GM21723 (cell line): ENCODE data around the gene APPL2.

ENCODE experiments used
- ATAC-seq: cut with Tn5 transposase; IDR thresholded peaks from one replicate; pipeline ENCODE4 v1.9.1; 2021; ENCODE audit warnings: mild to moderate bottlenecking, moderate library complexity; ENCODE audit not compliant: unreplicated experiment

The APPL2 gene

DNA sequence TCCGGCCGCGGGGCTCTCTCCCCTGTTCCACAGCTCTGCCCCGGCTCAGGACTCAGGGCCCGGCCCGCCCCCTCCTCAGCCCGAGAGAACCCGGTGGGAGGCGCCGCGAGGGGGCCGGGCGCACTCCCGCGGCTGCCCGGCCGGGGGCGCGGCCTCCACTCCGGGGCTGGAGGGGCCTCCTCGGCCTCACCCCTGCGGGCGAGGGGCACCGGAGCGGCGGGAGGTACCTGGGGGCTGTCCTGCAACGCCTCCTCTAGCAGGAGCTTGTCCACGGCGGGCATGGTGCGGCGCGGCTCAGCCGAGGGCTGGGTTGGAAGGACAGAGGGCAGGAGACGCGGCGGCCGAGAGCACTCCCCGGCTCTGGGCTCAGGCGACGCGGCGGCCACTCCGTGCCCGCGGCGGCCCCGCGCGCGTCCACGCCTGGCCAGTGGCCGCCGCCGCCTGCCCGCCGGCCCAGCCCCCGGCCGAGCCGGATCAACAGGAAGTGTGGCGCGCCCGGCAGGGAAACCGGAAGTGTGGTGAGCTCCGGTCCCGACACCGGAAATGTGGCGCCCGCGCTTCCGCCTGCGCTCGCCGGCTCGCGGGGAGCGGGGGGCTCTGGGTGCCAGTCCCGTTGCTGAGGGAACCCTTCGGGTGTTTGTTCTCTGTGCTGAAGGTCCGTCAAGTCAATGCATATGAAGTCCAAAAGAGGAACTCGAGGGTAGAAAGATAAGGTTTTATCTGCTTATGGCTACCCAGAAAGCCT, at the start of gene APPL2:
APPL2 (minus strand) TSS at position 443 of the 745 bp plus-strand sequence; CDS start at position 281, 162 bp downstream.
- ATAC-seq: peak; percentile 85

- ATAC-seq: no peak
Observed at GRCh38 chr12:105285378-105285777, 49.4 kb upstream of the APPL2 start.

DNA sequence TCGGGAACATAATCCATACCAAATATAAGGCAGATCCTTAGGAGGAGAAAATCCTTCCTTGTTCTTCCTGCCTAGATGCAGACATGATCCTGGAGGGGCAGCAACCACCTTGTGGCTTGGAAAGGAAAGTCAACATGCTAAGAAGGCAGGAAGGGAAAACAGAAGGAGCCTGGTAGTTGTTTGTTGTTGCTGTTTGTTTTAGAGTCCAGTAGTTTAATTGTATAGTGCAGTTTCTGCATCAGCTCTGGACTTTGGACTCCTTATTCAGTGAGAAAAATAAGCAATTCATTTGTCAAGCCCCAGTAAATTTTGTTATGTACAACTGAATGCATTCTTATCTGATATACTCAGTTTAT, 45.7 kb upstream of the APPL2 start:
- no peak for ATAC-seq

DNA sequence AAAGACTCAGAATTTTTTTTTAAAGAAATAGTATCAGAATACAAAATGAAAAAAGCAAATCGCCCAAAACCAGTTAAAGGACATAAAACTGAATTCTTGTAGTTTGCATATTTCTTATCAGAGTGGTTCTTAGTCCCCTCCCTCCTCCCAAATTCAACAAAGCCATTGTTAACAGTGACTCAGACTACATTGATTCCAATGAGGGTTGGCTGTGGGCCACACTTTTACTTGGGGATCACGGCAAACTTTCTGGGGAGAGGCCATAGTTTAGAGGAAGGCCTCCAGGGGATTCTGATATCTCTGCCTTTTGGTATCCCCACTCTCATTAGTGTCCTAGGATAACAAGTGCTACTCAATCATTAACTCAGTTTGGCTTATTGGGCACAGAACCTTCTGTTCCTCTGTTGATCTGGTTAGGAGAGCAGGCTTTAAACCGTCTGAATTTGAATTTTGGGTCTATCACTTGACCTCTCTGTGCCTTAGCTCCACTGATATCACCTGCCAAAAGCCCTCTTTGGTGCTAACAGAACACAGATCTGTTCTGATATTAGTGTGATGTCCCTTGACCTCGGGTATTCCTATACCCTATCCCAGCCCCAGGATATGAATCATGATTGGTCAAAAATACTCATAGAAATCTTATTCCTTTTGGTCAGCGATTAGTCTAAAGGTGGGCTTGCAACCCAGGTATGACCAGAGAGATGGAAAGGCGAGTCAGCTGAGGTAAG, 45.2 kb upstream of the APPL2 start:
- ATAC-seq: no peak

DNA sequence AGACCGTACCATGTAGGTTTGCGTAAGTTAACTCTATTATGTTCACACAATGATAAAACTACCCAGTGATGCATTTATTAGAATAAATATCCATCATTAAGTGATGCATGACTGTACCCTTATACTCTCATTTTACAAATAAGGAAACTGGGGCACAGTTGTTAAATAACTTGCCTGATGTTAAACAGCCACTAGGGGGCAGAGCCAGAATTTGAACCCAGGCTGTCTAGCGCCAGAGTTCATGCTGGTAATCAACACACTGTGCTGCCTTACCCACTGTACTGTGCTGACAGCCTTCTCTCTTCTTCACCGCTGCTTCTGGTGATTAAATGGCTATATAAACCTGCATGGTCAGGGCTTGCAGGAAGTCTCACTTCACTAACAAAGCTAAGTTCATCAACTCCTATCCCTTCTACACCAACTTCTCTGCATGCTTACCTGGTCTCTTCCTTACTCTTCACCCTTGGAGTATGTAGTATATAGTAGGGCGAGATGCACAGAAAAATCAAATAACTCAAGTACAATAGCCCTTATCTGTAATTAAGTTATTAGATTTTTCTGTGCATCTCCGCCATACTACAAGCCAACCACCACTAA, 43.6 kb upstream of the APPL2 start:
- ATAC-seq: peak; percentile 56

DNA sequence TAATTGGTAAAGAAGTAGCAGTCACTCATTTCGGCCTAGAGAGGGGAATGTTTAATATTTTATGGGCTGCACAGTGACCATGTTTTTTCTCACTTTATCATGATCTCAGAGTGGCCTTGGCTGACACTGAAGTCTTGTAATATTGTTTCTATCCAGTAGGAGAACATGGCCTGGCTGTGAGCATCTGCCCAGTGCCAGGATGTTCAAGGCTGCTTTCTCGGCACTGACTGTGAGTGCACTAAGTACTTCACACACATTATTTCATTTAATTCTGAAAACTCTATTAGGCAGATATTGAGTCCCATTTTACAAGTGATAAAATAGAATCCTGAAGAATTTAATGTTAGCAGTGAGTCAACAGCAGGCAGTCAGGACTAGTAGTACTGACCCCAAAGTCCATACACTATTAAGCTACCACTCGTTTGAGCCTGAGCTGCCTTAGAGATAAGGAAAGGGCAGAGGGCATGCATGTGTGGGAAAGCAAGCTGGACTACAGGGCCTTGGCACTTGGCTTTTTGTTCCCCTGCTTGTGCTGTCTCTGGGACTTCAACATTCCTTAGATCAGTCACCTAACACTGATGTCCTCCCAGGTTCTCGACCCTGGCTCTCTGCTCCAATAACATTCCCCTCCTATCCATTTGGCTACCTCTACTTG, 42.2 kb upstream of the APPL2 start:
- ATAC-seq: no peak

DNA sequence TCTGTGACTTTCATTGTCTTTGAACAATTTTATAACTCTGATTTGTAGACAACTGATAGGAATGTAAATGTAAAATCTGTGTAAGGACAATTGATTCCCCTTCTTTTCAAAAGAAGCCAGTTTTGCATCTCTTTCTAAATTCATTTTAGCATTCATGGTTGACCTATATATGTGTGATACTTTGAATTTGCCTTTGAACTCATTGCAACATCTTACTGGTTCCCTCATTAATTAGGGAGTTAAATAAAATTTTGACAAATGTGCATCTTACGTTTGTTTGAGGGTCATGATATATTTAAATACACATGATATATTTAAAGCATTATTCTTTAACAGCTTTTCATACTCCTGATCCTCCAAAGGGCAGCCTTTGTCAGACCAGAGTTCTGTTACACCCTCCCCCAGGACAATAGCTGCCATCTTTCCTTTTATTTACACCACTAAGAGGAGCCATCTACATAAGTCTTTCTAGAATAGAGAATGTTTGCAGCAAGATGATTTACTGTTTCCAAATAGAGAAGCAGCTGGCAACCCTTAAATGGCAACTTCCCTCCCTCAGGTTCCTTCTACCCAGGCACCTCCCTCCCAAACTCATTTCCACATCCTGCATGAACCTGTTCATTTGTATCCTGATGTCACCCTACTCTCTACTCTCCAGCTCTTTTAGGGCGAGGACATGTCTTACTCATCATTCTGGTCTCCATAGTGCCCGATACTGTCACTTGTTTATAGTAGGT, 40.2 kb upstream of the APPL2 start:
- no peak for ATAC-seq

- no peak for ATAC-seq
Observed at GRCh38 chr12:105274571-105274970, 38.6 kb upstream of the APPL2 start.

- no peak for ATAC-seq
Observed at GRCh38 chr12:105273601-105274000, 37.6 kb upstream of the APPL2 start.

DNA sequence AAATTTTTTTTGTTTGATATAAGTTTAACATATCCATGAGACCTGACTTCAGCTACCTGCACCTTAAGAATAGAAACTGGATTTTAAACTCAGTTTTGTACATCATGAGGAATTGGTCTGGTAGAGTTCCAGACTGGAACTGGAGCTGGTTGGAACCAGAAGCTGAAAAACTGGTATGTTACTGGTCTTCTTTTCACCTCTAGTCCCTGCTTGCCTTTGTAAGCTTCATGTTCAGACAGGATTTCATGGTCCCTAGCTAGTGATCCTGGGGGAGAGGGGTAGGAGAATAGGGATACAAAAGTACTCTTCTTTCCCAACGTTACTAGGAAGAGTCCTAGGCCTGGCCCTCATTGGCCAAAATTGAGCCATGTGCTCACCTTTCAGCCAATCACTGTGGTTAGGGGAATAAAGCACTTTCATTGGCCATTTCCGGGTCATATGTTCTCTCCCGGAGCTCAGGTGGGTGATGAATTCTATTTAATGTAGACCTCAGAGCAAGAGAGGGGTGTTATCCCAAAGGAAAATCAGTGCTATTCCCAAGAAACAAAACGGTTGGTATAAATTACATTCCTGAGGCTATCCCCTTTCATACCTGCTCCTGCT, 36.9 kb upstream of the APPL2 start:
- no peak for ATAC-seq

- no peak for ATAC-seq
Observed at GRCh38 chr12:105272152-105272551, 36.2 kb upstream of the APPL2 start.

GRCh38 chr12:105271364-105271763, 35.4 kb upstream of the APPL2 start:
- ATAC-seq: no peak

DNA sequence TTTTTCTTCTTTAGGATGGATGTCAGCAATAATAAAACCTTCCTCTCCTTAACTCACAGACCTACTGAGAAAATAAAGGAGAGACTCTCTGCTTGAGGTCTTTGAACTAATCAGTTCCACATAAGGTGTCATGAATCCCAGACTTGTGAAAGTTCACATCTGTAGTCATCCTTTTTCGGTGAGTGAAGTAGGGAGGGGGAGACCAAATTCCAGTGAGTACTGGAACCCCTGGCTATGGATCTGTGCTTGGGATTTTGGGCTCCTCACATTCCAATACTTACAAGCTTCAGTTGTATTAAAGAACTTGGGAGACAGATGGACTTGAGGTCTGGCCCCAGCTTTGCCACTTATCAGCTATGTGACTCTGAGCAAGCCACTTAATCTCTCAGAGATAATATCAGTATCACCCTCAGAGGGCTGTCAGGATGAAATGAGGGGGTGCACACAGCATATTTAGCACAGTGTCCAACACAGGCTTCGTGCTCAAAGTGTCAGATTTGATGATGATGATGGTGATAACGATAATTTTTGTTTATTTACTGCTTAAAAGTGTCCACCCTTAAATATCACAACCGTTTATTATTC, 34.8 kb upstream of the APPL2 start:
- ATAC-seq: no peak

DNA sequence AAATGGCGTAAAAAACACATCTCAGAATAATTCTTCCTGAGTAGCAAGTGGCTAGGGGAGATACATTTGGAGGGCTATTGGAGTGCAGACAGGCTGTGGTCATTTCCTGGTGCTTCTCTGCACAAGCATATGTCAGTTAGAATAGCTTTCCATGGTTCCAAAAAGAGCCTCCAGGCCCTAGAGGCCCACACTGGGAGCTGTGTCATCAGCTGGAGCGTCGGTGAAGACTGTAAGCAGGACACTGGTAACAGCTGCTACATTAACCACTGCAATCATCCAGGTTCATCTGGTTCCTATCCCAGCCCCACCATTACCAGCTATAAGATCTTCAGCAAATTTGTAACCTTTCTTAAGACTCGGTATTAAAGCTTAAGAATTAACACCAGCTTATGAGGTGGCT, 31.7 kb upstream of the APPL2 start:
- ATAC-seq: no peak

- ATAC-seq: no peak
Observed at GRCh38 chr12:105264771-105265170, 28.8 kb upstream of the APPL2 start.

GRCh38 chr12:105262461-105263184, 26.6 kb upstream of the APPL2 start:
- no peak for ATAC-seq

DNA sequence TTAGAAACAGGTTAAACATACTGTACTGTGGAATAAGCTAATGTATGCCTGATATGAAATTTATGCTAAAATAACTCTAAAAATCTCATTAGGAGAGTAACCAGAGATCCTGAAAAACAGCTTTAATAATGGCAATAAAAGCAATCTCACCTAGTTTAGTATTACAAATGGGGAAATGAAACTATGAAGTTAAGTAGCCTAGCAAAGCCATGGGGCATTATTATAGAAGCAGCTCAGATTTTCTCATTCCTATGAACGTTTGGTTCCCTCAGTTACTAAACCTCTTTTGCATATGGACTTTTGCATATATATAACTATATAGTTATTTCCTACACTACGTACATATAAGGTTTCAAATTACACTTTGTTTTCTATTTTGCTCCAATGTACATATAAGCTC, 25.0 kb upstream of the APPL2 start:
- no peak for ATAC-seq

DNA sequence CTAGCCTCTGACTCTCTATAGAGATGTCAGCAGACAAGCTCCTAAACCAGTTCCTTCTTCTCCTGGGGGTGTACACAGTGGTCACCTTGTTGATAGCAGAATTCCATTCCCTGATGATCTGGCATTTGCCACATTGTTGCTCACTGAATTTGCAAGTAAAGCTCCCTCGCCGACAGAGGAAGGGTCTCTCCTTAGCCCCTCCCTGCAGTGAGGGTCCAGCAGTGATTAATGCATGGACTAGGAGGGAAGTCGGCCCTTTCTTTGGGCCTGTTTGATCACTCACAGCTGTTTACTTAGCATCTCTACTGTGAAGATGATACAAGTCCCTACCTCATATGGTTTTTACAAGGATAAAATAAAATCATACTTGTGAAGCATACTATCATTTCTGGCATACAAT, 23.3 kb upstream of the APPL2 start:
- no peak for ATAC-seq

- ATAC-seq: no peak
Observed at GRCh38 chr12:105257321-105257728, 21.4 kb upstream of the APPL2 start.
